Body of pancreas (tissue), 4 donors: ENCODE measurements around the gene TNNC1. TPM values are rescaled to one million over a fixed set of nuclear protein-coding genes. Genes with fewer than 3 reads are reported as not detected.

Experiments used
- ATAC-seq: fragments of 150-250 bp; one replicate; pipeline ENCODE4 v1.9.1; 2016
- DNase-seq, 4 donors: peaks; one replicate each; pipeline ENCODE4 v3.0.0-alpha.2; 2019
- H3K27ac ChIP-seq, 4 donors: fragments of 200-600 bp; sonication (generic); 1 replicate in 3 of 4; 2 replicates in 1 of 4; pipeline versions ENCODE4 v1.5.1 to v1.6.1; 2016 to 2019; ENCODE audit warnings: mild to moderate bottlenecking in 1 of 4, mixed read lengths in 1 of 4, moderate library complexity in 1 of 4
- H3K27me3 ChIP-seq, 2 donors: fragments of 200-600 bp; sonication (generic); one replicate each; pipeline ENCODE4 v1.6.0; 2016; ENCODE audit warnings: mild to moderate bottlenecking in 1 of 2
- H3K36me3 ChIP-seq, 2 donors: fragments of 200-600 bp; sonication (generic); replicated peaks in 1 of 2; 2 replicates each; pipeline ENCODE4 v1.5.1; 2016; ENCODE audit warnings: low read depth in 2 of 2; ENCODE audit not compliant: insufficient read depth in 1 of 2
- H3K4me1 ChIP-seq: fragments of 200-600 bp; sonication (generic); one replicate; pipeline ENCODE4 v1.6.0; 2016
- H3K4me3 ChIP-seq, 2 donors: fragments of 200-600 bp; sonication (generic); 1 replicate in 1 of 2; 2 replicates in 1 of 2; pipeline ENCODE4 v1.5.1; 2016 to 2019
- H3K9me3 ChIP-seq, 3 donors: fragments of 200-600 bp; sonication (generic); 1 replicate in 2 of 3; 2 replicates in 1 of 3; pipeline ENCODE4 v1.5.1; 2016
- CTCF ChIP-seq, 7 experiments: fragments of 450-650 bp in 4 of 7; fragments of 200-600 bp in 3 of 7; sonication (generic) in 3 of 7; IDR thresholded peaks; one replicate each; pipeline ENCODE4 v1.5.1; 2016 to 2019; ENCODE audit warnings: antibody characterized with exemption in 7 of 7
- POLR2A ChIP-seq, 3 donors: fragments of 450-650 bp; IDR thresholded peaks; one replicate each; pipeline ENCODE4 v1.6.1; 2016; ENCODE audit warnings: antibody characterized with exemption in 3 of 3, mild to moderate bottlenecking in 2 of 3
- WGBS, 2 donors: methylation state at CpG; one replicate each; pipeline ENCODE4 v1.1.5; 2017; 5-methylcytosine and 5-hydroxymethylcytosine counted together
- intact Hi-C: fragments of 100-400 bp; cut with DNase I; formaldehyde crosslinking; loops from one replicate; pipeline ENCODE4 v1.15.1; 2023
- total RNA-seq, 2 donors: library from RNA; depleted of rRNA; stranded (reverse); fragments of >200 nt; gene quantifications; one replicate each; pipeline ENCODE4 v1.1.0, GENCODE V29; 2016

TNNC1 gene
- total RNA-seq, 2 donors from 2014 or later, result 0.99 to 10.4 TPM

GRCh38 chr3:52440249-52440551 lies 13.6 kb downstream of the TNNC1 start:
- H3K36me3 ChIP-seq, result no peaks in the 10 kb centered on the region
- no peaks in the 10 kb centered on the region for H3K9me3 ChIP-seq
- WGBS, 2 donors, result 87% methylated on average over 4 to 12 of the region's 12 CpGs
- no peak overlapping the region for H3K27ac ChIP-seq
- H3K4me1 ChIP-seq, result peaks cover 6% of the 10 kb centered on the region
- intact Hi-C loops, result no loop called here
- TF ChIP-seq POLR2A (IDR thresholded peaks at IDR 0.05) (no peak), CTCF (IDR thresholded peaks at IDR 0.05) (no peak)
- H3K27me3 ChIP-seq, result no peaks in the 10 kb centered on the region
- ATAC-seq (no peak), DNase-seq (no peak)
- H3K4me3 ChIP-seq, result no peak overlapping the region

GRCh38 chr3:52439426-52440248 lies 14.2 kb downstream of the TNNC1 start:
- no peak for DNase-seq
- no peak overlapping the region for H3K4me3 ChIP-seq
- peaks cover under 1% of the 10 kb centered on the region for H3K4me1 ChIP-seq
- no peak overlapping the region for H3K27ac ChIP-seq
- no peak for ATAC-seq
- H3K9me3 ChIP-seq, result no peaks in the 10 kb centered on the region
- H3K27me3 ChIP-seq, result no peaks in the 10 kb centered on the region
- TF ChIP-seq POLR2A (IDR thresholded peaks at IDR 0.05), result no peak
- TF ChIP-seq CTCF (IDR thresholded peaks at IDR 0.05), result no peak
- intact Hi-C loops, result no loop called here
- H3K36me3 ChIP-seq, result no peaks in the 10 kb centered on the region
- 92 to 93% methylated on average over 13 to 16 of the region's 16 CpGs for WGBS, 2 donors

- WGBS, 2 donors, result 79 to 82% methylated on average over 8 to 9 of the region's 9 CpGs
- ATAC-seq (no peak), DNase-seq (peak in 1 of 4 donors; percentile 6)
- H3K4me3 ChIP-seq, result no peak overlapping the region
- no peaks in the 10 kb centered on the region for H3K36me3 ChIP-seq
- TF ChIP-seq CTCF (IDR thresholded peaks at IDR 0.05) (no peak), POLR2A (IDR thresholded peaks at IDR 0.05) (no peak)
- no peaks in the 10 kb centered on the region for H3K4me1 ChIP-seq
- no peaks in the 10 kb centered on the region for H3K9me3 ChIP-seq
- intact Hi-C loops, result no loop called here
- no peak overlapping the region for H3K27ac ChIP-seq
- no peaks in the 10 kb centered on the region for H3K27me3 ChIP-seq
Measured at GRCh38 chr3:52438579-52439425, 15.0 kb downstream of the TNNC1 start.

- Histone ChIP-seq H3K36me3 (no peaks in the 10 kb centered on the region), H3K4me1 (no peaks in the 10 kb centered on the region), H3K27ac (no peak overlapping the region), H3K27me3 (no peaks in the 10 kb centered on the region), H3K4me3 (no peak overlapping the region), H3K9me3 (no peaks in the 10 kb centered on the region)
- 64% methylated on average over 3 of the region's 6 CpGs; no CpG with 5 or more reads in 1 of the 2 donors for WGBS, 2 donors
- ATAC-seq, result no peak
- intact Hi-C loops, result no loop called here
- DNase-seq, result no peak
- no peak for TF ChIP-seq CTCF (IDR thresholded peaks at IDR 0.05)
- no peak for TF ChIP-seq POLR2A (IDR thresholded peaks at IDR 0.05)
Measured at GRCh38 chr3:52438104-52438376, 15.8 kb downstream of the TNNC1 start.
